ENCODE results near the gene LRRC14B.

Gene LRRC14B

DNA sequence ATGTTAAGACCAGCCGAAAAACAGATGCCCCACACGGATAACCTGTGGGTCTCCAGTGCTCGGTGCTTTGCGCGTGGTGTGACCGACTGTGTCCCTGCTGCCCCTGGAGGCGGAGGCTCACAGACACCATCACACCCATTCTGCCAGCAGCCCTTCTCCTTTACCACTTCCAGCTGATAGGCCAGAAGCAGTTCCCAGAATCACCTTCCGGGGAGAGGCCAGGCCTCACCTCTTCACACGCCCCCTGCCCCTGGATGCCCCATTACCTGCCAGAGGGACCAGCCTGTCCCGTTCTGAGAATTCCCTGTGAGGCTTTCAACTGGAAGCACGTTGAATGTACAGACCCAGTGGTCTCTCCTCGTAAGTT is 21.6 kb upstream of the LRRC14B start:
- Histone ChIP-seq H3K4me1 (ENCODE audit: control extremely low read depth in 1 of 4, control insufficient read depth in 4 of 4, insufficient read depth in 4 of 4, low read length in 3 of 4) (peaks cover 0 to 3% (median 0%) of the 10 kb centered on the region in 4 experiments), H3K4me3 (ENCODE audit: control insufficient read depth in 1 of 7, extremely low read depth in 1 of 7, insufficient read depth in 4 of 7, low read depth in 2 of 7, low read length in 6 of 7) (no peak overlapping the region), H3K27ac (ENCODE audit: insufficient read depth in 1 of 2, low read depth in 1 of 2, low read length in 2 of 2, poor library complexity in 1 of 2, severe bottlenecking in 2 of 2) (no peak overlapping the region), H3K36me3 (ENCODE audit: control insufficient read depth in 4 of 4, insufficient read depth in 4 of 4, low read length in 3 of 4) (no peaks in the 10 kb centered on the region), H3K9me3 (ENCODE audit: control extremely low read depth in 1 of 5, control insufficient read depth in 4 of 5, insufficient read depth in 2 of 5, low read depth in 1 of 5, low read length in 4 of 5) (no peaks in the 10 kb centered on the region), H3K27me3 (replicated peaks in 2 of 5; ENCODE audit: control insufficient read depth in 4 of 5, insufficient read depth in 5 of 5, low read length in 4 of 5) (no peaks in the 10 kb centered on the region)
- POLR2A ChIA-PET, result interaction anchor here (0.5 kb wide), 1 partner anchor 79 kb away, joined by 3 read pairs; no protein-coding TSS in a partner anchor
- WGBS (ENCODE audit: insufficient coverage), result 94% methylated on average over 10 of the region's 12 CpGs
- CTCF ChIA-PET, result no interaction called here
- no peak for DNase-seq

- Histone ChIP-seq H3K9me3 (ENCODE audit: control extremely low read depth in 1 of 5, control insufficient read depth in 4 of 5, insufficient read depth in 2 of 5, low read depth in 1 of 5, low read length in 4 of 5) (no peaks in the 10 kb centered on the region), H3K36me3 (ENCODE audit: control insufficient read depth in 4 of 4, insufficient read depth in 4 of 4, low read length in 3 of 4) (no peaks in the 10 kb centered on the region), H3K27ac (ENCODE audit: insufficient read depth in 1 of 2, low read depth in 1 of 2, low read length in 2 of 2, poor library complexity in 1 of 2, severe bottlenecking in 2 of 2) (no peak overlapping the region), H3K27me3 (replicated peaks in 2 of 5; ENCODE audit: control insufficient read depth in 4 of 5, insufficient read depth in 5 of 5, low read length in 4 of 5) (no peaks in the 10 kb centered on the region), H3K4me3 (ENCODE audit: control insufficient read depth in 1 of 7, extremely low read depth in 1 of 7, insufficient read depth in 4 of 7, low read depth in 2 of 7, low read length in 6 of 7) (no peak overlapping the region), H3K4me1 (ENCODE audit: control extremely low read depth in 1 of 4, control insufficient read depth in 4 of 4, insufficient read depth in 4 of 4, low read length in 3 of 4) (peaks cover 0 to 3% (median 0%) of the 10 kb centered on the region in 4 experiments)
- no peak for DNase-seq
- WGBS (ENCODE audit: insufficient coverage), result 95% methylated on average over 35 of the region's 37 CpGs
- CTCF ChIA-PET, result interaction anchor here (0.8 to 1.6 kb wide), 2 partner anchors 16 to 17 kb away, joined by 3 to 4 read pairs; no protein-coding TSS in a partner anchor
- POLR2A ChIA-PET, result no interaction called here
Observed at GRCh38 chr5:170971-171800, 20.1 kb upstream of the LRRC14B start.

- peaks cover 0 to 3% (median 0%) of the 10 kb centered on the region in 4 experiments for H3K4me1 ChIP-seq (ENCODE audit: control extremely low read depth in 1 of 4, control insufficient read depth in 4 of 4, insufficient read depth in 4 of 4, low read length in 3 of 4)
- H3K27ac ChIP-seq (ENCODE audit: insufficient read depth in 1 of 2, low read depth in 1 of 2, low read length in 2 of 2, poor library complexity in 1 of 2, severe bottlenecking in 2 of 2), result no peak overlapping the region
- ChIA-PET POLR2A (no interaction called here), CTCF (interaction anchor here (1.6 kb wide), 1 partner anchor 18 kb away, joined by 4 read pairs; no protein-coding TSS in a partner anchor)
- WGBS (ENCODE audit: insufficient coverage), result 92% methylated on average over 23 of the region's 23 CpGs
- no peaks in the 10 kb centered on the region for H3K9me3 ChIP-seq (ENCODE audit: control extremely low read depth in 1 of 5, control insufficient read depth in 4 of 5, insufficient read depth in 2 of 5, low read depth in 1 of 5, low read length in 4 of 5)
- no peak for DNase-seq
- no peaks in the 10 kb centered on the region for H3K36me3 ChIP-seq (ENCODE audit: control insufficient read depth in 4 of 4, insufficient read depth in 4 of 4, low read length in 3 of 4)
- no peaks in the 10 kb centered on the region for H3K27me3 ChIP-seq (replicated peaks in 2 of 5; ENCODE audit: control insufficient read depth in 4 of 5, insufficient read depth in 5 of 5, low read length in 4 of 5)
- no peak overlapping the region for H3K4me3 ChIP-seq (ENCODE audit: control insufficient read depth in 1 of 7, extremely low read depth in 1 of 7, insufficient read depth in 4 of 7, low read depth in 2 of 7, low read length in 6 of 7)
Observed at GRCh38 chr5:171801-172331, 19.4 kb upstream of the LRRC14B start.

GRCh38 chr5:172421-172820 is 18.9 kb upstream of the LRRC14B start:
- Histone ChIP-seq H3K36me3 (ENCODE audit: control insufficient read depth in 4 of 4, insufficient read depth in 4 of 4, low read length in 3 of 4) (no peaks in the 10 kb centered on the region), H3K4me3 (ENCODE audit: control insufficient read depth in 1 of 7, extremely low read depth in 1 of 7, insufficient read depth in 4 of 7, low read depth in 2 of 7, low read length in 6 of 7) (no peak overlapping the region), H3K27me3 (replicated peaks in 2 of 5; ENCODE audit: control insufficient read depth in 4 of 5, insufficient read depth in 5 of 5, low read length in 4 of 5) (no peaks in the 10 kb centered on the region), H3K4me1 (ENCODE audit: control extremely low read depth in 1 of 4, control insufficient read depth in 4 of 4, insufficient read depth in 4 of 4, low read length in 3 of 4) (peaks cover 0 to 3% (median 0%) of the 10 kb centered on the region in 4 experiments), H3K27ac (ENCODE audit: insufficient read depth in 1 of 2, low read depth in 1 of 2, low read length in 2 of 2, poor library complexity in 1 of 2, severe bottlenecking in 2 of 2) (no peak overlapping the region), H3K9me3 (ENCODE audit: control extremely low read depth in 1 of 5, control insufficient read depth in 4 of 5, insufficient read depth in 2 of 5, low read depth in 1 of 5, low read length in 4 of 5) (no peaks in the 10 kb centered on the region)
- no peak for DNase-seq
- POLR2A ChIA-PET, result no interaction called here
- CTCF ChIA-PET, result interaction anchor here (1.6 kb wide), 1 partner anchor 19 kb away, joined by 4 read pairs; no protein-coding TSS in a partner anchor
- 98% methylated on average over 11 of the region's 13 CpGs for WGBS (ENCODE audit: insufficient coverage)

- Histone ChIP-seq H3K27me3 (replicated peaks in 2 of 5; ENCODE audit: control insufficient read depth in 4 of 5, insufficient read depth in 5 of 5, low read length in 4 of 5) (no peaks in the 10 kb centered on the region), H3K27ac (ENCODE audit: insufficient read depth in 1 of 2, low read depth in 1 of 2, low read length in 2 of 2, poor library complexity in 1 of 2, severe bottlenecking in 2 of 2) (no peak overlapping the region), H3K9me3 (ENCODE audit: control extremely low read depth in 1 of 5, control insufficient read depth in 4 of 5, insufficient read depth in 2 of 5, low read depth in 1 of 5, low read length in 4 of 5) (no peaks in the 10 kb centered on the region), H3K36me3 (ENCODE audit: control insufficient read depth in 4 of 4, insufficient read depth in 4 of 4, low read length in 3 of 4) (no peaks in the 10 kb centered on the region), H3K4me3 (ENCODE audit: control insufficient read depth in 1 of 7, extremely low read depth in 1 of 7, insufficient read depth in 4 of 7, low read depth in 2 of 7, low read length in 6 of 7) (no peak overlapping the region), H3K4me1 (ENCODE audit: control extremely low read depth in 1 of 4, control insufficient read depth in 4 of 4, insufficient read depth in 4 of 4, low read length in 3 of 4) (peaks cover 0 to 3% (median 0%) of the 10 kb centered on the region in 4 experiments)
- DNase-seq, result no peak
- 82% methylated on average over 15 of the region's 17 CpGs for WGBS (ENCODE audit: insufficient coverage)
- POLR2A ChIA-PET, result no interaction called here
- CTCF ChIA-PET, result interaction anchor here (1.6 kb wide), 1 partner anchor 19 kb away, joined by 4 read pairs; no protein-coding TSS in a partner anchor
Observed at GRCh38 chr5:172841-173251, 18.4 kb upstream of the LRRC14B start.

DNA sequence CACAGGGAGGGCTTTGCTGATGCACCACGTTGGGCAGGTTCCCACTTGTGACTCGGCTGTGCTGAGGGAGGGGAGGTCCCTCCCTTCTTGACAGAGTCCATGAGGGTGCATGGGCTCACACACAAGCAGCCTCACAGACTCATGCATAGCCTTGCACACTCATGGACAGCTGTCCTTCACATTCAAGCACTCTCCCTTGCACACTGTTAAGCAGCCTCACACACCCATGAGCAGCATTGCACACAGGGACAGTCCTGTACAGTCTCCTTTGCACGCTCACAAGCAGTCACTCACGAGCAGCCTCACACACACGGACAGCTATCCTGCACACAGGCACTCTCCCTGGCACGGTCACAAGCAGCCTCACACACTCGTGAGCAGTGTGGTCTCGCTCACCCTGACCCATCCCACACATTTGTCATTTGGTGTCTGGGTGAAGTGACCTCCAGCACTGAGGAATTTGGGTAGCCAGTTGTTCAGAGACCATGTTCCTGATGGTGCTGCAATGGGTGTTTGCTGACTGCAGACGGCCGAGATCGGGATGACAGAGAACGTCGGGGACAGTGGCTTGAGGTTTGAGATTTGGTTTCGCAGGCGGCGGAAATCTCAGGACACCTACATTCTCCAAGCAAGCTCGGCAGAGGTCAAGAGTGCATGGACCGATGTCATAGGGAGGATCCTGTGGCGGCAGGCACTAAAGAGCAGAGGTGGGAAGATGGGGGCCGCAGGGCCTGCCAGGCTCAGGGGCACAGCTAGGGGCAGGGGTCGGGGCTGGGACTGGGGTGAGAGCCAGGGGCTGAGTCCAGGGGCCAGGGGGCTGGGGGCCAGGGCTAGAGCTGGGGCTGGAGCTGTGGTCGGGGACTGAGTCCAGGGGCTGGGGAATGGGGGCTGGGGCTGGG is 17.7 kb upstream of the LRRC14B start:
- Histone ChIP-seq H3K27me3 (replicated peaks in 2 of 5; ENCODE audit: control insufficient read depth in 4 of 5, insufficient read depth in 5 of 5, low read length in 4 of 5) (peaks cover 0 to 2% (median 0%) of the 10 kb centered on the region in 5 experiments), H3K36me3 (ENCODE audit: control insufficient read depth in 4 of 4, insufficient read depth in 4 of 4, low read length in 3 of 4) (no peaks in the 10 kb centered on the region), H3K4me1 (ENCODE audit: control extremely low read depth in 1 of 4, control insufficient read depth in 4 of 4, insufficient read depth in 4 of 4, low read length in 3 of 4) (peaks cover 0 to 3% (median 0%) of the 10 kb centered on the region in 4 experiments), H3K27ac (ENCODE audit: insufficient read depth in 1 of 2, low read depth in 1 of 2, low read length in 2 of 2, poor library complexity in 1 of 2, severe bottlenecking in 2 of 2) (no peak overlapping the region), H3K9me3 (ENCODE audit: control extremely low read depth in 1 of 5, control insufficient read depth in 4 of 5, insufficient read depth in 2 of 5, low read depth in 1 of 5, low read length in 4 of 5) (no peaks in the 10 kb centered on the region), H3K4me3 (ENCODE audit: control insufficient read depth in 1 of 7, extremely low read depth in 1 of 7, insufficient read depth in 4 of 7, low read depth in 2 of 7, low read length in 6 of 7) (no peak overlapping the region)
- 94% methylated on average over 16 of the region's 22 CpGs for WGBS (ENCODE audit: insufficient coverage)
- POLR2A ChIA-PET, result no interaction called here
- DNase-seq, result no peak
- CTCF ChIA-PET, result no interaction called here

Data from common myeloid progenitor, CD34-positive (primary cell).